GM12872 (cell line): ENCODE results near the gene NOTCH4.

Source experiments
- CTCF ChIP-seq: IDR thresholded peaks from 3 replicates; pipeline ENCODE4 v1.5.1; 2011; ENCODE audit warnings: low read depth, mild to moderate bottlenecking, low read length, moderate library complexity; ENCODE audit not compliant: insufficient read depth

NOTCH4 gene

GRCh38 chr6:32151181-32151862, 72.5 kb downstream of the NOTCH4 start:
- TF ChIP-seq CTCF, result no peak

- no peak for TF ChIP-seq CTCF
Measured at GRCh38 chr6:32149932-32150870, 73.7 kb downstream of the NOTCH4 start.

- TF ChIP-seq CTCF, result no peak
Measured at GRCh38 chr6:32149092-32149755, 74.6 kb downstream of the NOTCH4 start.

GRCh38 chr6:32148289-32149091, 75.4 kb downstream of the NOTCH4 start:
- peak; percentile 22; the same call in 1 of the 3 replicates for TF ChIP-seq CTCF

GRCh38 chr6:32147401-32148132, 76.3 kb downstream of the NOTCH4 start:
- TF ChIP-seq CTCF, result no peak; the same call in 2 of the 3 replicates

- TF ChIP-seq CTCF, result no peak
Measured at GRCh38 chr6:32146687-32147086, 77.2 kb downstream of the NOTCH4 start.
